ENCODE measurements around the gene SOS2.
"Not testable (repeated sequence)": the region's sequence is repeated elsewhere in the genome, so short reads cannot be mapped to it uniquely, and the experiment has no call there.

Gene SOS2

DNA sequence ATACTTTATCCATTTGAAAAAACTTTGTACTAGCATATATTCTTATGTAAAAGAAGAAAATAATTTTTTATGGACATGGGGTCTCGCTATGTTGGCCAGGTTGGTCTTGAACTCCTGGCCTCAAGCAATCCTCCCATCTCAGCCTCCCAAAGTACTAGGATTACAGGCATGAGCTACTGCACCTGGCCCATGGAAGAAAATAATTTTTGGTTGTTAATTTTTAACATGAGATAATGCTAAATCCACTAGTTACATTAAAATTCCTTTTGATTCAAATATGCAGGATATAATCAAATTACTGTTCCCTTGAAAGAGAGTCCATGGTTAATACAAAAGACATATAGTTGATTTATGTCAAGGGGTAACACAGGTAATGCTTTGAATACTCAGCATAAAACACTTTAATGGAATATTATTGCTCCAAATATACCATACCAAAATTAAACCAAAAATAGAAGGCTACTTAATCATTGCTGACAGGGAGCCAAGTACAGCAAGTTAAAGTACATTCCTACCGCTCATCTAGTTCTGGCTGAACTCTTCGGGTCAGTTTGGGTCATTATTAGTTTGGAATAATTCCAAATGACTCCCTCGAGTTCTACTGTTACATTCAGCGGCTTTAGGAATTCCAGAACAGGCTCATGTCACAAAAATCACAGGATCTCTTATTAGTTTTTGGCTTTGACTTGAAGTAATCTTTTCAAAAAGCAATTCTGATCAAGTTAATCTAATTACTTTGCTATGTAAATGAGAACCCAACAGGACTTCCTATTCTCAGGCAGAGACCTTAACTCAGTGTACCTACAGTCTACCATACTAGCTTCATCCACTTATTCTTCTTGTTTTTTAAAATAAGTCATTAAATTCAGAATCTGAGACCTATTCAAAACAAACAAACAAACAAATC lies 6.1 kb downstream of the SOS2 start:
- DNase-seq, result no peak

DNA sequence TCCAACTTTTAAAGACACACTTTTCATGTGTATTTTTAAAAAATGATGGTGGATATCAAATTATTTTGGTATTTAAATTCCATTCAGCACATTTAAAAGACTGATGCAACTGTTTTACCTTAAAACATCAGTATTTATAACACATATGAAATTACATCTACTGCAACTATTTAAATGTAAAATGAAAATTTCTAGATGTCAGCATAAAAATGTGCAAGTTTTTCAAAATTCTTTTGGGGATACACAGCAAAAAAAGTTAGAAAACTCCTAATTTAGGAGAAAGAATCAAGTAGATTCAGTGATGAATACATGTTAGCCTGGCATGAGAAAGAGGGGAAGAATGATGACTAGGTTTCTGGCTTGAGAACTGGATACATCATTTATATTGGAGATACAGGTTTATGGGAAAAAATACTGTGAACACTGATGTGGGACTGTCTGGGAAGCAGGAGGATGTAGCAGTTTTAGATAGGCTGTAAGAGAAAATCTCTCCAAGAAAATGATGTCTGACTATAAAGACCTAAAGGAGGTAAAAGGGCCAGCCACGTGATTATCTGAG lies 9.2 kb downstream of the SOS2 start:
- DNase-seq, result no peak

- no peak for DNase-seq
Measured at GRCh38 chr14:50218501-50218900, 12.9 kb downstream of the SOS2 start.

GRCh38 chr14:50215416-50215815 lies 16.0 kb downstream of the SOS2 start:
- no peak for DNase-seq

- no peak for DNase-seq
Measured at GRCh38 chr14:50213795-50214194, 17.6 kb downstream of the SOS2 start.

DNA sequence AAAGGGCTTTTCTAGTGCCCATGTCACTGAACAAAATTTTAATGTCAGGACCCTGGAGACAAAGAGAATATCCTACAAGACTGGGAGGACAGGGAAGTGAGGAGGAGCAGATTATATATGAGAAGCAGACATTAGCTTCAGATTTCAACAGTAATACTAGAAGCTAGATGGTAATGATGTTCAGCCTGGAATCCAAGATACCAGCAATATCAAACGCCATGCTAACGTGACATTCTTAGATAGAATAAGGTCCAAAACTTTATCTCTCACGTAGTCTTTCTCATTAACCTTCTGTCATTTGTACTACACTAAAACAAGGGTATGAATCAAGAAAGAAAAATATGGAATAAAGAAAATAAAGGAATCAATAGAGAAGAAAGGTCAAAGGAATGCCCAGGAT lies 18.7 kb downstream of the SOS2 start:
- no peak for DNase-seq

DNA sequence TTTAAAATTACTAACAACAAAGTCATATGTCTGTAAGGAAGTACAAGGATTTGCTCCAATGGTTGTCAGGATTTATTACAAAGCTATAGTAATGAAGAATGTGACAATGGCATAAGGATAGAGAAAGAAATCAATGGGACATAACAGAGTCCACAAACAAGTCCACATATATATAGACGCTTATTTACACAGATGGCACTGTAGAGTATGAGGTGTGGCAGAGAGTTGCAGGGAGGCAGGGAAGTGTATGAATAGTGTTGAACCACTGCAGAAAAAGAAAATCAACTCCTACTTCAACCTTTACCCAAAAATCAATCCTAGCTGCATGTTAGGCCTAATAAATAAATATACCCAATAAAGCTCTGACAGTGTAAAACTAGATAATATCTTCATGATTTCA lies 21.3 kb downstream of the SOS2 start:
- DNase-seq, result no peak

- no peak for DNase-seq
Measured at GRCh38 chr14:50198499-50198898, 32.9 kb downstream of the SOS2 start.

- no peak for DNase-seq
Measured at GRCh38 chr14:50191499-50191898, 39.9 kb downstream of the SOS2 start.

DNA sequence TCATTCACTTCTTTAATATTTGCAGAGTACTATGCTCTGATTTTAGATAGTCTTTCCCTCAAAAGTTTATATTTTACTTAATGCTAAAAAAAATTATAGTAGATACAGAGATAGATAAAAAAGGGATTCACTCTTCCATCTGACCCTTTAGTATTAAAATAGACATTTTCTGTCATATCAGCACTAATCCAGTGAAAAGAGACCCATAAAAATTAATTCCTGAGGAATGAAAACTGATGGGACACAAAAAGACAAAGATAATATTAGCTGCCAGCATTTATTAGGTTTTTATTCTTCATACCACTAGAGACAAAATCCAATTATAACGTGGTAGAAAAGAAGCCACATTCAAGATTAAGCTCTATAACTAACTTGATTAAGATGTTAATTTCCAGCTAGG lies 45.3 kb downstream of the SOS2 start:
- no peak for DNase-seq

GRCh38 chr14:50173891-50174290 lies 57.5 kb downstream of the SOS2 start:
- DNase-seq, result no peak

GRCh38 chr14:50171895-50172294 lies 59.5 kb downstream of the SOS2 start:
- no peak for DNase-seq

GRCh38 chr14:50167381-50167780 lies 64.0 kb downstream of the SOS2 start:
- DNase-seq, result not testable (repeated sequence)

GRCh38 chr14:50156111-50156510 lies 75.3 kb downstream of the SOS2 start:
- DNase-seq, result no peak

GRCh38 chr14:50148799-50149198 lies 82.6 kb downstream of the SOS2 start:
- no peak for DNase-seq

DNA sequence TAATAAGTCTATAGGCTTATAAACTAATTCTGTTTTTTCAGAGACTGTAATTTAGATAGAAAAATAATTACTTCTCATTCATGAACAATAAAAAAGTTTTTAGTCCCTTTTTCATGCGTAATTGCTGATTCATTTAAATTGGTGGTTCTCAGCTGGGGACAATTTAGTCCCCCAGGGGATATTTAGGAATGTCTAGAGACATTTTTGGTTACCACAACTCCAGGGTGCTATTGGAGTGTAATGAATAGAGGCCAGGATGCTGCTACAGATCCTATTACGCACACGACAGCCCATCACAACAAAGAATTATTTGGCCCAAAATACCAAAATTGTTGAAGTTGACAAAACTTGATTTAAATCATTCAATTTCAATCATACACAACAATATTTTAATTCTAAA lies 92.2 kb downstream of the SOS2 start:
- no peak for DNase-seq

DNA sequence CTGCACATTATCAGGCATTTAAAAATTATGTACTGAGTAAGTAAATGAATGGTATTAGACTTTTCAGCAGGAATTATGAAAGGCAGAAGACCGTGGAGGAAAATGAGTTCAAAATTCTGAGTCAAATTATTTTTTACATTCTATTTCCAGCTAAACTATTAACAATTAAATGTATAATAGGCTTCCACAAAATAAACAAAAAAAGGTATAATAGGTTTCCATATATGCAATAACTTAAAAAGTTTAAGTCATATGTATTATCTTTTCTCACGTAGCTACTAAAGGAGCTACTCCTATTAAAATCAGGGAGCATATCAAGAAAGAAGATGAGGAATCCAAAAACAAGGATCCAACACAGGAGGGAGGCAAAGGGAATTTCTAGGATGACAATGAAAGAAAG lies 103.6 kb downstream of the SOS2 start:
- DNase-seq, result no peak

- no peak for DNase-seq
Measured at GRCh38 chr14:50123062-50123461, 108.3 kb downstream of the SOS2 start.

- no peak for DNase-seq
Measured at GRCh38 chr14:50122291-50122690, 109.1 kb downstream of the SOS2 start.

DNA sequence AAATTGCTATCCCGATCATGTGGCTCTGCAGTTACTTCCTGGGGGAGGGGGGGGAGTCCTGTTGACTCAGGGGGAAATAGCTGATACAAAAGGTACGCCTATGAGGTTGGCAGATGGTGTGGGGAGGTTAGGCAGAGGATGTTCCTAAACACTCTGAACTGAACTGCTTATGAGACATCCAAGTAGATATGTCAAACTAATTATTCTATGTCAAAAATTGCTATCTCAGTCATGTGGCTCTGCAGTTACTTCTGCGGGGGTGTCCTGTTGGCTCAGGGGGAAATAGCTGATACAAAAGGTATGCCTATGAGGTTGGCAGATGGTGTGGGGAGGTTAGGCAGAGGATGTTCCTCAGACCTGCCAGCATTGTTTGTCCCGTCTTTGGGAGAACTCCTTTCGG lies 109.9 kb downstream of the SOS2 start:
- DNase-seq, result no peak

GRCh38 chr14:50117456-50117855 lies 113.9 kb downstream of the SOS2 start:
- DNase-seq, result no peak

GRCh38 chr14:50116966-50117365 lies 114.4 kb downstream of the SOS2 start:
- no peak for DNase-seq

DNA sequence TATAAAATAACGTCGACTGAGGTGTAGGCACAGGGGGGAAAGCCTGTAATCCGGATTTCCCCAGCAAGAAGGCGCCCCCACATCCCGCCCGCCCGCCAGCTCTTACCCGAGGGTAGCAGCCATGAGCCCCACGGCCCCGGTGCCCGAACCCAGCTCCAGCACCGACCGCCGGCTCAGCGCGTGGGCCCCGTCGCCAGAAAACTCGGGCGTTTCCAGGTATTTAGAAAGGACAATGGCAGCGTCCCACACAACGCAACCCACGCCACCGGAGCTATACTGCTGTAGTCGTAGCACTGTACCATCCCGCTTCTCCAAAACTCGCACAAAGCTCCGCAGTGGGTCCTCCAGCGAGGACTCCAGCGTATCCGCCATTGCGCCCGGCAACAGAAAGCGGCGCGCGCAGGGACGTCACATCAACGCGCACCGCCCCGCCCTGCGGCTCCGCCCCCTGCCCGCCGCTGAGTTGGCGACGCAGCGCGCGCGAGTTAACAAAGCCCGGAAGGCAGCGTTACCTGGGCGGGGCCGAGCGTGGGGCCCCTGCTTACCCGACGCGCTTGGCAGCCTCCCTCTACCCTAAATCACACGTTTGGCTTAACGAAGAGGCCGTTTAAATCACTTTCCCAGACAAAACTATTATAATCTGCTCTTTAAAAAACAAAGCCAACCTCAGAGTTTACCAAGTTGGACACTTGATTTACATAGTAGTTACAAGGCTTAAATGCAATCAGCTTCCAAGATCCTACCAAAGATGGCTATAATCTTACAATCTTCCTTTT lies 115.0 kb downstream of the SOS2 start, which contains the start of gene VCPKMT:
TSS of gene VCPKMT (minus strand) at position 392 of the 776 bp plus-strand sequence. CDS start at position 372, 20 bp downstream.
- DNase-seq, result peak; percentile 93 to 95

Measured in CD4-positive, alpha-beta T cell treated with Interleukin-4 for 1 hour (primary cell).